HCT116 (cell line): ENCODE data around the gene PRMT7. TPM values are rescaled to one million over a fixed set of nuclear protein-coding genes. Genes with fewer than 3 reads are reported as not detected.

Source experiments
- ATAC-seq: fragments of 200-7000 bp; cut with Tn5 transposase; 2 replicates; pipeline ENCODE4 v1.9.1; 2020; ENCODE audit warnings: mild to moderate bottlenecking, moderate library complexity
- BruUV-seq: library from RNA; stranded (reverse); fragments of 400-500 nt; replicated peaks from 2 replicates; lab custom pipeline; 2021; lab: Mats Ljungman, UMichigan
- CTCF ChIA-PET: fragments of 300-600 bp; sonication (Branson Sonifier 250); formaldehyde crosslinking; loops from one replicate; lab custom pipeline; 2021; ENCODE audit warnings: antibody characterized with exemption; lab: Charles Lee
- POLR2A ChIA-PET: fragments of 300-600, 350-600 bp; sonication (Branson Sonifier 250); formaldehyde crosslinking; loops from one replicate; lab custom pipeline; 2021; ENCODE audit warnings: antibody characterized with exemption; lab: Charles Lee
- RAD21 ChIA-PET, 2 experiments: fragments of 300-600 bp; sonication (Branson Sonifier 250); formaldehyde crosslinking; loops; one replicate each; lab custom pipeline; 2023; ENCODE audit warnings: low total read pairs in 2 of 2; ENCODE audit not compliant: uncharacterized antibody in 2 of 2, unreplicated experiment in 2 of 2, low non-redundant PET in 1 of 2; lab: Charles Lee
- DNase-seq: peaks from one replicate; pipeline ENCODE4 v3.0.0-alpha.2; 2010; ENCODE audit warnings: low read depth, low spot score
- H2AFZ ChIP-seq: fragments of 200-600 bp; shearing (Covaris generic), sonication (generic); 2 replicates; pipeline ENCODE4 v1.6.1; 2017; ENCODE audit warnings: low read depth, mixed run types, mixed read lengths, antibody characterized with exemption, low read length; ENCODE audit not compliant: poor library complexity, severe bottlenecking
- H3K27ac ChIP-seq: 2 replicates; pipeline ENCODE4 v1.5.1; 2012; ENCODE audit warnings: low read depth, low read length
- H3K27me3 ChIP-seq: fragments of 200-600 bp; sonication (generic); 2 replicates; pipeline ENCODE4 v1.6.1; 2016; ENCODE audit warnings: mixed run types, low read length, mixed read lengths; ENCODE audit not compliant: insufficient read depth
- H3K36me3 ChIP-seq, 2 experiments: fragments of 200-500 bp in 1 of 2; fragments of 200-600 bp in 1 of 2; sonication (Bioruptor generic) in 1 of 2; sonication (generic) in 1 of 2; 2 replicates each; pipeline versions ENCODE4 v1.5.1 to v1.6.1; 2014 to 2016; ENCODE audit warnings: low read length in 2 of 2, inconsistent platforms in 1 of 2, mixed read lengths in 1 of 2, mixed run types in 1 of 2; ENCODE audit not compliant: insufficient read depth in 2 of 2, control insufficient read depth in 1 of 2
- H3K4me1 ChIP-seq, 2 experiments: fragments of 200-600 bp in 1 of 2; sonication (generic) in 1 of 2; 2 replicates each; pipeline versions ENCODE4 v1.5.1 to v1.6.1; 2012 to 2017; ENCODE audit warnings: low read length in 2 of 2, inconsistent platforms in 1 of 2, mild to moderate bottlenecking in 1 of 2, mixed read lengths in 1 of 2, mixed run types in 1 of 2, moderate library complexity in 1 of 2; ENCODE audit not compliant: insufficient read depth in 2 of 2, control insufficient read depth in 1 of 2
- H3K4me2 ChIP-seq: fragments of 200-600 bp; sonication (generic); 2 replicates; pipeline ENCODE4 v1.6.1; 2017; ENCODE audit warnings: mixed run types, low read length, mixed read lengths
- H3K4me3 ChIP-seq, 2 experiments: fragments of 200-600 bp in 1 of 2; sonication (generic) in 1 of 2; replicated peaks in 1 of 2; 2 replicates each; pipeline ENCODE4 v1.5.1; 2011 to 2016; ENCODE audit warnings: low read length in 2 of 2, control low read depth in 1 of 2, low read depth in 1 of 2, mild to moderate bottlenecking in 1 of 2, mixed read lengths in 1 of 2, mixed run types in 1 of 2
- H3K79me2 ChIP-seq: fragments of 200-600 bp; sonication (generic); 2 replicates; pipeline ENCODE4 v1.6.1; 2017; ENCODE audit warnings: mild to moderate bottlenecking, mixed run types, low read length, moderate library complexity, mixed read lengths; ENCODE audit not compliant: insufficient read depth
- H3K9ac ChIP-seq: fragments of 200-600 bp; sonication (generic); 2 replicates; pipeline ENCODE4 v1.6.1; 2016; ENCODE audit warnings: low read length, mixed read lengths
- H3K9me2 ChIP-seq: fragments of 200-600 bp; sonication (generic), shearing (Covaris generic); 2 replicates; pipeline ENCODE4 v1.6.1; 2017; ENCODE audit warnings: mixed run types, mild to moderate bottlenecking, moderate library complexity; ENCODE audit not compliant: insufficient read depth
- H3K9me3 ChIP-seq, 2 experiments: fragments of 200-500 bp in 1 of 2; fragments of 200-600 bp in 1 of 2; sonication (Bioruptor generic) in 1 of 2; sonication (generic) in 1 of 2; 2 replicates each; pipeline ENCODE4 v1.6.1; 2014 to 2017; ENCODE audit warnings: low read length in 2 of 2, mixed read lengths in 2 of 2, inconsistent platforms in 1 of 2, low read depth in 1 of 2, mild to moderate bottlenecking in 1 of 2, mixed run types in 1 of 2, moderate library complexity in 1 of 2; ENCODE audit not compliant: control insufficient read depth in 1 of 2, insufficient read depth in 1 of 2
- H4K20me1 ChIP-seq: fragments of 200-600 bp; sonication (generic), shearing (Covaris generic); 2 replicates; pipeline ENCODE4 v1.6.1; 2017; ENCODE audit warnings: mixed run types, mild to moderate bottlenecking, moderate library complexity; ENCODE audit not compliant: insufficient read depth
- CEBPB ChIP-seq: IDR thresholded peaks from 2 replicates; pipeline ENCODE4 v1.6.1; 2012; ENCODE audit warnings: low read depth
- ELF1 ChIP-seq: IDR thresholded peaks from 2 replicates; pipeline ENCODE4 v1.6.1; 2012; ENCODE audit warnings: low read depth, borderline replicate concordance
- EZH2 ChIP-seq: fragments of 200-600 bp; sonication (generic); IDR thresholded peaks from 2 replicates; pipeline ENCODE4 v1.6.1; 2017; ENCODE audit warnings: antibody characterized with exemption, mixed run types
- EZH2phosphoT487 ChIP-seq: fragments of 200-600 bp; IDR thresholded peaks from 2 replicates; pipeline ENCODE4 v1.6.1; 2018; ENCODE audit warnings: antibody characterized with exemption, borderline replicate concordance
- FOSL1 ChIP-seq: IDR thresholded peaks from 2 replicates; pipeline ENCODE4 v1.6.1; 2012; ENCODE audit warnings: low read depth
- POLR2AphosphoS5 ChIP-seq: IDR thresholded peaks from 2 replicates; pipeline ENCODE4 v1.6.1; 2011; ENCODE audit warnings: mild to moderate bottlenecking, low read depth, low read length, moderate library complexity
- RAD21 ChIP-seq: IDR thresholded peaks from 2 replicates; pipeline ENCODE4 v1.6.1; 2012; ENCODE audit warnings: low read depth, mild to moderate bottlenecking
- SIN3A ChIP-seq: IDR thresholded peaks from 2 replicates; pipeline ENCODE4 v1.6.1; 2012; ENCODE audit warnings: low read depth
- SP1 ChIP-seq: IDR thresholded peaks from 2 replicates; pipeline ENCODE4 v1.6.1; 2012; ENCODE audit warnings: low read depth
- SRF ChIP-seq: IDR thresholded peaks from 2 replicates; pipeline ENCODE4 v1.6.1; 2012; ENCODE audit warnings: low read depth
- TCF7L2 ChIP-seq: IDR thresholded peaks from 2 replicates; pipeline ENCODE4 v1.7.0; 2011; ENCODE audit warnings: borderline replicate concordance, inconsistent platforms; ENCODE audit not compliant: insufficient read depth, insufficient read length; ENCODE audit errors: extremely low read depth
- YY1 ChIP-seq: IDR thresholded peaks from 2 replicates; pipeline ENCODE4 v1.6.1; 2011; ENCODE audit warnings: low read length, low read depth, moderate library complexity, mild to moderate bottlenecking; ENCODE audit not compliant: insufficient replicate concordance; ENCODE audit errors: extremely low read depth
- ZNF274 ChIP-seq: fragments of 200-500 bp; sonication (Bioruptor generic); IDR thresholded peaks from 2 replicates; pipeline ENCODE4 v1.6.1; 2014; ENCODE audit warnings: mild to moderate bottlenecking, low read depth, low read length, inconsistent platforms
- intact Hi-C: fragments of 100-400 bp; cut with micrococcal nuclease; formaldehyde crosslinking; loops from 2 replicates; pipeline ENCODE4 v1.10.0; 2022
- total RNA-seq: library from RNA; stranded (reverse); gene quantifications from one replicate; pipeline ENCODE4 v1.2.1, GENCODE V29; 2021; ENCODE audit not compliant: unreplicated experiment
- TF ChIP-seq, protein P1 (sequence below): IDR thresholded peaks from 2 replicates; pipeline ENCODE4 v1.6.1; 2012
- TF ChIP-seq, protein P2 (sequence below): IDR thresholded peaks from 2 replicates; pipeline ENCODE4 v1.6.1; 2012

The PRMT7 gene
- total RNA-seq, 1 experiment from 2014 or later: 34.4 TPM

DNA sequence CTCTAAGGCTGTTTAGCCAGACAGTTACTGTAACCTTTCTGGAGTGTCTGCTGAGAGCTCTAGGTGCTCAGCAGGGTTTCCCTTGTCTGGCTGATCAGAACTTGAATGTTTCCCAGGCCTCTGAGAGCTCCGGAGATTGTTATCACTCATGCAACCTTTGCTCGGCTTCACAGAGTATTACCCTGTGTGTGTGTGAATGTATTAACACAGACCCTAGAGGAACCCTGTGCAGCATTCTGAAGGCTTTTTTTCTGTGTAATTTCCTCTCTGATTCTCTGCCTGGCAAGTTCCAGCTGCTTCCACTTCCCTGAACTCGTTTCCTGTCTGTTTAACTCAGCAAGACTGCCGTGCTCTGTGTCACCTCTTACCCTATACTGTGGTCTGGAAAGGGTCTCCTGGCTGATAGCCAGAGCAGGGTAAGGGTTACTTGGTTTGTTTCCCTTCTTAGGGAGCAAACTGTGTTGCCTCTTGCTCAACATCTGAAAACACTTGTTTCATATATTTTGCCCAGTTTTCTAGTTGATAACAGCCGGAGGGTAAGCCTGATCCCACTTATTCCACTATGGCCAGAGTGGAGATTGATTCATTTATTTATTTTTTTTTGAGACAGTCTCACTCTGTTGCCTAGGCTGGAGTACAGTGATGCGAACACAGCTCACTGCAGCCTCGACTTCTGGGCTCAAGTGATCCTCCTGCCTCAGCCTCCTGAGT, 21.7 kb downstream of the PRMT7 start (continued):
- TF ChIP-seq SP1 (no peak), EZH2 (no peak), FOSL1 (no peak), CEBPB (no peak), TCF7L2 (no peak), YY1 (no peak)
- TF ChIP-seq, protein P1, sequence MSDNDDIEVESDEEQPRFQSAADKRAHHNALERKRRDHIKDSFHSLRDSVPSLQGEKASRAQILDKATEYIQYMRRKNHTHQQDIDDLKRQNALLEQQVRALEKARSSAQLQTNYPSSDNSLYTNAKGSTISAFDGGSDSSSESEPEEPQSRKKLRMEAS: no peak

DNA sequence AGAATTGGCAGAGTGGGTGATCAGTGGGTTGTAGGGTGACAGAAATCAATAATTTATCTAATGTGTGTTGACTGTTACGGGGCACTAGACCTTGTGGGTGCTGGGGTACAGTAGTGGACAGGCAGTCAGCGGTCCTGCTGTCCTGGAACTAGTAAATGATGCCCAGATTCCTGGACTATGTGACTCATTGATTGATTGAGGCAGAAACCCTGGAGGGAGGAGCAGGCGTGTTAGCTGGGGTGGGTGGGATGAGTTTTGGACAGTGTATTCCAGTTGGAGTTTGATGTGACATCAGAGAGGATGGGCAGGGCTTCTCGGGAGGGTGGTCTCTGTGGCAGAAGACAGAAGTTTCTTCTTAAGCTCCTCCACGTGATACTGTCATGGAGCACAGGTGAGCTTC, 24.4 kb downstream of the PRMT7 start:
- H3K79me2 ChIP-seq: no peaks in the 10 kb centered on the region
- no peaks in the 10 kb centered on the region for H4K20me1 ChIP-seq
- H3K4me3 ChIP-seq: no peak overlapping the region
- H3K4me2 ChIP-seq: no peak overlapping the region
- H3K27ac ChIP-seq: no peak overlapping the region
- CTCF ChIA-PET: interaction anchor here (1.3 kb wide), 1 partner anchor 73 kb away, joined by 3 read pairs; no protein-coding TSS in a partner anchor
- no TSS peak for BruUV-seq
- RAD21 ChIA-PET: interaction anchor here in 1 of 2 experiments (0.6 kb wide), 1 partner anchor 237 kb away, joined by 3 read pairs; no protein-coding TSS in a partner anchor
- no peak overlapping the region for H2AFZ ChIP-seq
- no peak for ATAC-seq
- peaks cover 13 to 21% of the 10 kb centered on the region in 2 experiments; a peak in 3 of 4 replicates for H3K36me3 ChIP-seq
- DNase-seq: no peak
- H3K9me3 ChIP-seq: no peaks in the 10 kb centered on the region
- intact Hi-C loops: no loop called here
- H3K4me1 ChIP-seq: no peaks in the 10 kb centered on the region
- no peaks in the 10 kb centered on the region for H3K9me2 ChIP-seq
- no peak overlapping the region for H3K9ac ChIP-seq
- POLR2A ChIA-PET: no interaction called here
- TF ChIP-seq EZH2phosphoT487 (no peak), ZNF274 (no peak), RAD21 (no peak), YY1 (no peak), ELF1 (no peak), SRF (no peak), POLR2AphosphoS5 (no peak), SIN3A (no peak), SP1 (no peak)
- TF ChIP-seq, protein P2, sequence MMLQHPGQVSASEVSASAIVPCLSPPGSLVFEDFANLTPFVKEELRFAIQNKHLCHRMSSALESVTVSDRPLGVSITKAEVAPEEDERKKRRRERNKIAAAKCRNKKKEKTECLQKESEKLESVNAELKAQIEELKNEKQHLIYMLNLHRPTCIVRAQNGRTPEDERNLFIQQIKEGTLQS: no peak
- H3K27me3 ChIP-seq: no peaks in the 10 kb centered on the region
